ENCODE measurements around the gene STAT1.

STAT1 gene

GRCh38 chr2:191049728-191050639, 36.0 kb upstream of the STAT1 start:
- Histone ChIP-seq H3K27ac (ENCODE audit: insufficient read depth, low read depth, low read length, poor library complexity, severe bottlenecking) (no peak overlapping the region), H3K36me3 (ENCODE audit: control insufficient read depth, insufficient read depth, low read length) (no peaks in the 10 kb centered on the region), H3K4me1 (ENCODE audit: control insufficient read depth, insufficient read depth, low read length) (no peaks in the 10 kb centered on the region), H3K9me3 (ENCODE audit: control insufficient read depth, low read length) (no peaks in the 10 kb centered on the region), H3K4me3 (ENCODE audit: insufficient read depth, low read depth, low read length) (no peak overlapping the region), H3K27me3 (ENCODE audit: control insufficient read depth, insufficient read depth, low read length, poor library complexity, severe bottlenecking) (no peaks in the 10 kb centered on the region)
- WGBS, 2 experiments: 94 to 96% methylated on average over 3 to 4 of the region's 4 CpGs

GRCh38 chr2:191048073-191048472, 34.1 kb upstream of the STAT1 start:
- no peak overlapping the region for H3K4me3 ChIP-seq (ENCODE audit: insufficient read depth, low read depth, low read length)
- H3K27me3 ChIP-seq (ENCODE audit: control insufficient read depth, insufficient read depth, low read length, poor library complexity, severe bottlenecking): no peaks in the 10 kb centered on the region
- no peaks in the 10 kb centered on the region for H3K4me1 ChIP-seq (ENCODE audit: control insufficient read depth, insufficient read depth, low read length)
- H3K27ac ChIP-seq (ENCODE audit: insufficient read depth, low read depth, low read length, poor library complexity, severe bottlenecking): no peak overlapping the region
- no peaks in the 10 kb centered on the region for H3K36me3 ChIP-seq (ENCODE audit: control insufficient read depth, insufficient read depth, low read length)
- no peaks in the 10 kb centered on the region for H3K9me3 ChIP-seq (ENCODE audit: control insufficient read depth, low read length)
- 94% methylated on average over 3 of the region's 3 CpGs for WGBS, 2 experiments

GRCh38 chr2:191045141-191045540, 31.2 kb upstream of the STAT1 start:
- Histone ChIP-seq H3K27me3 (ENCODE audit: control insufficient read depth, insufficient read depth, low read length, poor library complexity, severe bottlenecking) (no peaks in the 10 kb centered on the region), H3K4me3 (ENCODE audit: insufficient read depth, low read depth, low read length) (no peak overlapping the region), H3K4me1 (ENCODE audit: control insufficient read depth, insufficient read depth, low read length) (no peaks in the 10 kb centered on the region), H3K9me3 (ENCODE audit: control insufficient read depth, low read length) (no peaks in the 10 kb centered on the region), H3K36me3 (ENCODE audit: control insufficient read depth, insufficient read depth, low read length) (no peaks in the 10 kb centered on the region), H3K27ac (ENCODE audit: insufficient read depth, low read depth, low read length, poor library complexity, severe bottlenecking) (no peak overlapping the region)
- WGBS, 2 experiments: 89 to 94% methylated on average over 1 of the region's 1 CpG

- Histone ChIP-seq H3K9me3 (ENCODE audit: control insufficient read depth, low read length) (no peaks in the 10 kb centered on the region), H3K4me3 (ENCODE audit: insufficient read depth, low read depth, low read length) (no peak overlapping the region), H3K36me3 (ENCODE audit: control insufficient read depth, insufficient read depth, low read length) (no peaks in the 10 kb centered on the region), H3K4me1 (ENCODE audit: control insufficient read depth, insufficient read depth, low read length) (no peaks in the 10 kb centered on the region), H3K27ac (ENCODE audit: insufficient read depth, low read depth, low read length, poor library complexity, severe bottlenecking) (no peak overlapping the region), H3K27me3 (ENCODE audit: control insufficient read depth, insufficient read depth, low read length, poor library complexity, severe bottlenecking) (no peaks in the 10 kb centered on the region)
- WGBS, 2 experiments: 94 to 100% methylated on average over 1 to 2 of the region's 3 CpGs
Observed at GRCh38 chr2:191043438-191043837, 29.5 kb upstream of the STAT1 start.

- 90% methylated on average over 3 of the region's 3 CpGs for WGBS, 2 experiments
- Histone ChIP-seq H3K4me1 (ENCODE audit: control insufficient read depth, insufficient read depth, low read length) (no peaks in the 10 kb centered on the region), H3K27ac (ENCODE audit: insufficient read depth, low read depth, low read length, poor library complexity, severe bottlenecking) (no peak overlapping the region), H3K36me3 (ENCODE audit: control insufficient read depth, insufficient read depth, low read length) (no peaks in the 10 kb centered on the region), H3K27me3 (ENCODE audit: control insufficient read depth, insufficient read depth, low read length, poor library complexity, severe bottlenecking) (no peaks in the 10 kb centered on the region), H3K9me3 (ENCODE audit: control insufficient read depth, low read length) (no peaks in the 10 kb centered on the region), H3K4me3 (ENCODE audit: insufficient read depth, low read depth, low read length) (no peak overlapping the region)
Observed at GRCh38 chr2:191041418-191042161, 27.6 kb upstream of the STAT1 start.

- Histone ChIP-seq H3K36me3 (ENCODE audit: control insufficient read depth, insufficient read depth, low read length) (no peaks in the 10 kb centered on the region), H3K4me1 (ENCODE audit: control insufficient read depth, insufficient read depth, low read length) (no peaks in the 10 kb centered on the region), H3K9me3 (ENCODE audit: control insufficient read depth, low read length) (no peaks in the 10 kb centered on the region), H3K27ac (ENCODE audit: insufficient read depth, low read depth, low read length, poor library complexity, severe bottlenecking) (no peak overlapping the region), H3K27me3 (ENCODE audit: control insufficient read depth, insufficient read depth, low read length, poor library complexity, severe bottlenecking) (no peaks in the 10 kb centered on the region), H3K4me3 (ENCODE audit: insufficient read depth, low read depth, low read length) (no peak overlapping the region)
- WGBS, 2 experiments: 100% methylated on average over 1 of the region's 1 CpG; no CpG with 5 or more reads in 1 of the 2 experiments
Observed at GRCh38 chr2:191039616-191040015, 25.6 kb upstream of the STAT1 start.

- H3K27me3 ChIP-seq (ENCODE audit: control insufficient read depth, insufficient read depth, low read length, poor library complexity, severe bottlenecking): no peaks in the 10 kb centered on the region
- 92 to 98% methylated on average over 2 of the region's 2 CpGs for WGBS, 2 experiments
- no peaks in the 10 kb centered on the region for H3K9me3 ChIP-seq (ENCODE audit: control insufficient read depth, low read length)
- H3K36me3 ChIP-seq (ENCODE audit: control insufficient read depth, insufficient read depth, low read length): no peaks in the 10 kb centered on the region
- no peaks in the 10 kb centered on the region for H3K4me1 ChIP-seq (ENCODE audit: control insufficient read depth, insufficient read depth, low read length)
- no peak overlapping the region for H3K4me3 ChIP-seq (ENCODE audit: insufficient read depth, low read depth, low read length)
- no peak overlapping the region for H3K27ac ChIP-seq (ENCODE audit: insufficient read depth, low read depth, low read length, poor library complexity, severe bottlenecking)
Observed at GRCh38 chr2:191038741-191039140, 24.8 kb upstream of the STAT1 start.

GRCh38 chr2:191038241-191038725, 24.3 kb upstream of the STAT1 start:
- H3K4me3 ChIP-seq (ENCODE audit: insufficient read depth, low read depth, low read length): no peak overlapping the region
- 65 to 95% methylated on average over 1 to 2 of the region's 2 CpGs for WGBS, 2 experiments
- no peak overlapping the region for H3K27ac ChIP-seq (ENCODE audit: insufficient read depth, low read depth, low read length, poor library complexity, severe bottlenecking)
- H3K36me3 ChIP-seq (ENCODE audit: control insufficient read depth, insufficient read depth, low read length): no peaks in the 10 kb centered on the region
- H3K9me3 ChIP-seq (ENCODE audit: control insufficient read depth, low read length): no peaks in the 10 kb centered on the region
- H3K4me1 ChIP-seq (ENCODE audit: control insufficient read depth, insufficient read depth, low read length): no peaks in the 10 kb centered on the region
- H3K27me3 ChIP-seq (ENCODE audit: control insufficient read depth, insufficient read depth, low read length, poor library complexity, severe bottlenecking): no peaks in the 10 kb centered on the region

GRCh38 chr2:191037351-191037750, 23.4 kb upstream of the STAT1 start:
- H3K36me3 ChIP-seq (ENCODE audit: control insufficient read depth, insufficient read depth, low read length): no peaks in the 10 kb centered on the region
- H3K27ac ChIP-seq (ENCODE audit: insufficient read depth, low read depth, low read length, poor library complexity, severe bottlenecking): no peak overlapping the region
- H3K9me3 ChIP-seq (ENCODE audit: control insufficient read depth, low read length): no peaks in the 10 kb centered on the region
- no peaks in the 10 kb centered on the region for H3K4me1 ChIP-seq (ENCODE audit: control insufficient read depth, insufficient read depth, low read length)
- no peaks in the 10 kb centered on the region for H3K27me3 ChIP-seq (ENCODE audit: control insufficient read depth, insufficient read depth, low read length, poor library complexity, severe bottlenecking)
- WGBS, 2 experiments: 93 to 97% methylated on average over 4 of the region's 4 CpGs
- H3K4me3 ChIP-seq (ENCODE audit: insufficient read depth, low read depth, low read length): no peak overlapping the region

- H3K4me3 ChIP-seq (ENCODE audit: insufficient read depth, low read depth, low read length): no peak overlapping the region
- no peaks in the 10 kb centered on the region for H3K27me3 ChIP-seq (ENCODE audit: control insufficient read depth, insufficient read depth, low read length, poor library complexity, severe bottlenecking)
- no peaks in the 10 kb centered on the region for H3K9me3 ChIP-seq (ENCODE audit: control insufficient read depth, low read length)
- H3K27ac ChIP-seq (ENCODE audit: insufficient read depth, low read depth, low read length, poor library complexity, severe bottlenecking): no peak overlapping the region
- no peaks in the 10 kb centered on the region for H3K4me1 ChIP-seq (ENCODE audit: control insufficient read depth, insufficient read depth, low read length)
- no peaks in the 10 kb centered on the region for H3K36me3 ChIP-seq (ENCODE audit: control insufficient read depth, insufficient read depth, low read length)
- WGBS, 2 experiments: 84 to 94% methylated on average over 2 of the region's 2 CpGs
Observed at GRCh38 chr2:191036363-191036762, 22.4 kb upstream of the STAT1 start.
